HG03378 (cell line): ENCODE measurements around the gene DPP6.

Experiments
- ATAC-seq: cut with Tn5 transposase; IDR thresholded peaks from one replicate; pipeline ENCODE4 v1.9.1; 2021; ENCODE audit warnings: mild to moderate bottlenecking, moderate library complexity; ENCODE audit not compliant: unreplicated experiment

Gene DPP6

DNA sequence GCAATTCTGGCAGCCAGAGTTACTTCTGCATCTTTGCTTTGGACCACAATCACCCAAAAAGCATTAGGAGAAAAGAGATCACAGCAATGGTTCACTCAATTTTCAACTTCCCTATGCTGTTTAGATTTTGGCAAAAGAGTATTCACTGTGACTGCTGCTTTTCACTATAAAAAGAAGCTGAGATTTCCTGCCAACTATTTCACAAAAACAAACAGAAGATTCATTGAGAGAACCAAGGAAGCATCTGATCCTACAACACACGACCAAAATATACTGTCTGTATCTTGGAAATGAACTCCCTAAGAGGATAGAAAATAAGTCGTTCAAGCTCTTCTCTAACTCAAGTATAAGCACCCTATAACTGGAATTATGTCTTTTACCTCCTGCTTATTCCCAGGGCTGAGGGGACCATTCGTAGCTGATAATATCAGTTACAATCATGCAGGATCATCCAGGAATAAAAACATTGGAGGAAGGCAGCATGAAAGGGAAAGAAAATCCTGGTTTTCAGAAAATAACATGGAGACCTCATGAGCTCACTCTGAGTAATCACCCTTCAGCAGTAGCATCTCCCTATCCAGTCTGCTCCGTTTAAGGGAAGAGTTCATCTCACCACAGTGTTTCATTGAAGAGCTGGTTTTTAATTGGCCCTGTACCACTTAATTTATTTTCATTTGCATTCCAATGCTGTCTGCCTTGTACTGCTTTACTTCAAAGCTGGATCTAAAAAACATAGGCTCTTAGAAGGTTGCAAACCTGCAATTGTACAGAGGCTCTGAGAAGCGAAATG lies 694.6 kb downstream of the DPP6 start:
- ATAC-seq, result no peak

GRCh38 chr7:154748089-154748786 lies 696.0 kb downstream of the DPP6 start:
- no peak for ATAC-seq

GRCh38 chr7:154750353-154750801 lies 698.2 kb downstream of the DPP6 start:
- no peak for ATAC-seq

GRCh38 chr7:154753226-154753625 lies 701.0 kb downstream of the DPP6 start:
- no peak for ATAC-seq

DNA sequence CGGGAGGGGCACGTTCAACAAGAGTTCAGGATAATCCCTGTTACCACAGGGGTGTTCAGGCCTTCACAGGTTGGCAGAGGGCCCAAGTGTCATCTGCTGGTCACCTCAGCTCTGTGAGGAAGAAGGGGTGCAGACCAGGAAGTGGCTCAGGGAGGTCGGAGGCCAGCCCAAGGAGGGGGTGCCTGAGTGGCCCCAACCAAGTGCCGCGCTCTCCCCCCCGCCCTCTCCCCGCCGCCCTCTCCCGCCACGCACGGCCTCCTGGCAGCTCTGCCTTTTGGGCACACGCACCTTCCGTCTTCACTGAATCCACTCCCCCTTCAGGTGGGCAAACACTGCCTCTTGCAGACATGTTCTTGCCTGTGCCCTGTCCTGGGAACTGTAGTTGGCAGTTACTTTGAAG lies 705.6 kb downstream of the DPP6 start:
- no peak for ATAC-seq

DNA sequence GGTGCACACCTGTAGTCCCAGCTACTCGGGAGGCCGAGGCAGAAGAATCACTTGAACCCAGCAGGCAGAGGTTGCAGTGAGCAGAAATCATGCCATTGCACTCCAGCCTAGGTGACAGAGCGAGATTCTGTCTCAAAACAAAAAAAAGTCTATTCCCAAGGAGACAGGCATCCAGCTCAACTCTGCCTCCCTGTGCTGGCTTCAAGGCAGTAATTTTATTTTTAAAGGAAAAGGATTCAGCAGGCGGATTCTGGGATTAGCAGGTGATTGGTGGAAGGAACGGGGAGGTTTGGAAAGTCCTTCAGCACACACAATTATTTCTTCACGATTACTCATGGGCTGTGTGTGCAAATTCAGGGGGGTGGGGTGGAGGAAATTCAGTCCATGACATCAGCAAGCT lies 707.8 kb downstream of the DPP6 start:
- no peak for ATAC-seq

DNA sequence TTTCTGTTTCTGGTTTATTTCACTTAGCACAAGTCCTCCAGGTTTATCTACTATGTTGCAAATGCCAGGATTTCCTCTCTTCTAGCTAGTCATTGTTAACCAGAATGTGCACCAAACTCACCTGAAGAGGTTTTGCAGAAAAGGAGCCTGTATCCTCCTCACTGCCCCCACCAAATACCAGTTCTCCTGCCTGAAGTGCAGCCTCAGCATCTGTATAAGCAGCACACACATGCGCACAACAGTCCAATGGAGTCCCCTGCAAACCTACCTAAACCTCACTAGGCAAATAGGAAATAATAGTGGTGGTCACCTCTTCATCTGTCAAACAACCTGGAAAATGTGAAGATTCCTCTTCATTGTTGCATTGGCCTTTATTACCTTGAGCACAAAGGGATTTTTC lies 712.9 kb downstream of the DPP6 start:
- no peak for ATAC-seq

DNA sequence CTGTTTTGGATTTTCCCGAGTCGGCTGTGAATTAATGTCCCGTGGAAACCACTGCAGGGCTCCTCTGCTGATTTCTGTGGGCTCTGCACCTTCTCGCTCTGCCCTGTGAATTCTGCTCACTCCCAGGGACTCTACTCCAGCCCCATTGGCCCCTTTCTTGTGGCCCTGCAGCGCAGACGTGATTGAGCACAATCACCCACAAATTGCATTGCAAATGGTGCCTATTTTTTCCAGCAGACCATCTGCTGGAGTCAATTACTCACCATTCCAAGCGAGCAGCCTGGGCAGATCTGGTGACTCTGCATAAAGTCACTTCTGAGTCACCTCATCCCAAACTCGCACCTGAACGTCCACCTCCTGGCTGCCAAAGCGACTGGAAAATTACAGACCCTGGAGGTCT lies 714.9 kb downstream of the DPP6 start:
- no peak for ATAC-seq

- no peak for ATAC-seq
Observed at GRCh38 chr7:154767821-154768415, 715.7 kb downstream of the DPP6 start.

GRCh38 chr7:154769001-154769400 lies 716.8 kb downstream of the DPP6 start:
- no peak for ATAC-seq

DNA sequence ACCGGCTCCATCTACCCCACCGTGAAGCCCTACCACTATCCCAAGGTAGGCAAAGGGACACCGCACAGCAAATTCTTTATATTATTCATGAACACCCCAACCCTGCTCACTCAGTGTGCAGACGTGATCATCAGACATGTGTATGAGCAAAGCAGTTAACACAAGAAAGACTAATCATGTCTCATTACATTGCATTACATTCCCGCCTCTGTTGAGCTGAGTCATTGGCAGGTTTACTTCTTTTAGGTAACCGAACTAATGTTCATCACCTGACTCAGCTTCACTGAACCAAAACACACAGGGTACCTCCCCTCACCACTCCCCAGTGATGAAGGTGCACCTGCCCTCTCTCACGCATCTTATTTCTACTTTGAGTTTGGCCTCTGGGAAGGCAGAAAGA lies 717.3 kb downstream of the DPP6 start:
- ATAC-seq, result no peak

DNA sequence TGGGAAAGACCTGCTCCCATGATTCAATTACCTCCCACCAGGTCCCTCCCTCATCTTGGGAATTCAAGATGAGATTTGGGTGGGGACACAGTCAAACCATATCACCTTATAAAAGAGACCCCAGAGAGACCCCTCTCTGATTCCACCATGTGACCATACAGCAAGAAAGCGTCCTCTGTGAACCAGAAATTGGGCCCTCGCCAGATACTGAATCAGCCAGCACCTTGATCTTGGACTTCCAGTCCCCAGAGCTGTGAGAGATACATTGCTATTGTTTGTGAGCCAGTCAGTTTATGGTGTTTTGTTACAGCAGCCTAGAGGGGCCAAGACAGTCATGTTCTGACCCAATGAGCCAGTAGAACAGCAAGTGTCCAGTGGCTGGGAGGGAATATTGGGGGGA lies 718.2 kb downstream of the DPP6 start:
- ATAC-seq, result no peak

- ATAC-seq, result no peak
Observed at GRCh38 chr7:154770962-154771361, 718.8 kb downstream of the DPP6 start.

GRCh38 chr7:154774303-154774969 lies 722.2 kb downstream of the DPP6 start:
- ATAC-seq, result no peak

DNA sequence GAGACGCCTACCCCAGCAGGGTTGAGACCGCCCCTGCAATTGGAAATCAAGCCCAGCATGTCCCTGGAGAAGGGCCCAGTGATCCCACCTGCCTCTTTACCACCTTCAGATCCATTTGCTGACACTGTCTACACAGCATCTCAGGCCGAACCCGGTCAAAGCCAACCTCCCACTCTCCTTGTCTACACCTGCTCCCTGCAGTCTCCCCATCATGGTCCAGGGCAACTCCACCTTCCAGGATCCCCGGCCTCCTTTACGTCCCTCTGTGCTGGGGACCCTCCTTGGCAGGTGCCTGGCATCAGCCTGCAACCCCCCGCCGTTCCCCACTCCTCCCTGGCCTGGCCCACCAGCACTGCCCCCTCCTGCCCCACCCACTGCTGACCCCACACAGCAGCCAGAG lies 723.5 kb downstream of the DPP6 start:
- ATAC-seq, result no peak

GRCh38 chr7:154776350-154776749 lies 724.2 kb downstream of the DPP6 start:
- ATAC-seq, result no peak

GRCh38 chr7:154777023-154777422 lies 724.8 kb downstream of the DPP6 start:
- no peak for ATAC-seq

GRCh38 chr7:154777489-154777888 lies 725.3 kb downstream of the DPP6 start:
- ATAC-seq, result no peak

DNA sequence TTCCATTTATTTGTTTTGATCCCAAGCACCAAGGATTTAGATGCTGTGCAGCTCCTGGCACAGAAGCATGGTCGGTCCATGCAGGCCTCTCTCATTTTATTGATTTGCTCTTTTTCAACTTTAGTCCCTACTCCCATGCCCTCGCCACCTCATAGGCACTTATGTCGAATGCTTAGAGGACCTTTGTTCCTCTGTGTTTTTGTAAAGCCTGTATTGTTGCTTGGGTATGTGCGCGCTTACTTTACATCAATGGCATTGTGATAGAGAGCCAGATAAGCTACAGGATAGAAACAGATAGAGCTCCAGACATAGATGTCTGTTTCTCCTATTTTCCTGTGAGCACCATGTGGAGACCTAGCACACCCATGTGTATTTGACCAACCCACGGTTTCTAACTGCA lies 725.7 kb downstream of the DPP6 start:
- ATAC-seq, result no peak

DNA sequence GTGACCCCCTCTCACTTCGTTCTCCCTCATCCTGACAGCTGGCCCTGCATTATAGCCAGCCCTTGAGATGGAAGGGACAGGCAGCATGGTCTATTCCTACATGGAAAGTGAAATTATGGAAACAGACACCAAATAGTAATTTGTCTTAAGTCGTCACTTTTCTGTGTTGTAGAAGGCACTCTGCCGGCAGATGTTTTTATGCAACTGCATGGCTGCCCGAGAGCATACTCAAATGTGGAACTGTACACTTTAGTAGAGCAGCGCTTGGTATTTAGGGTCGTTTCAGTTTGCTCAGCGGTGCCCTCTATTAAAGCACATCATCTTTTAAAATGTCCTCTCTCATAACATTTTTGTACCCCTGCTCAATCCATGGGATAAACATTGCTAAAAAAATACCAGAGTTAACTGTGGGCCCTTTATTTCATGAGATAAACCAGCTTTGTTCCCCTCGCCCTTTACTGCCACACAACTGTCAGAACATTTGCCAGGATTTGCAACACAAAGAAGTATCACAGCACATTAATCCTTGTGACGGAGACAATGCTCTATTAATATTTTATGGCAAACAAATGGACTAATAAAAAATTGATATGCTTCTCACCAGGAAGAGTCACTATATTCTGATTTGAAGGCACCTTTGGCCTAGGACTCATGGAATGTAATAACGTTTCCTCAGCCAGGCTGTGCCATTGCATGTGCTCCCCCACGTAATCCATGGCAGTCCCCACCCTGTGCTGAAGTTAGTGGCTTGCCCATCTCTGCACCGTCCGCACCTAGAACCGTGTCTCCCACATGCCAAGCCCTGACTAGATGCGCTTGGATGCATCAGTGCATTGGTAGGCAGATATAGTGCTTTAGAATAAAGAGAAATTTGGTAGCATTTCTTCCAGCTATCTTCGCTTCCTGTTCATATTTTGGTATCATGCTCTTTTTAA lies 729.4 kb downstream of the DPP6 start:
- no peak for ATAC-seq
